Chondrocyte (in vitro differentiated cells): Measurements from ENCODE around the gene KANK4. TPM values are rescaled to one million over a fixed set of nuclear protein-coding genes. Genes with fewer than 3 reads are reported as not detected.

ENCODE experiments used
- DNase-seq: peaks from one replicate; pipeline ENCODE4 v3.0.0; 2021; ENCODE audit warnings: mixed read lengths, low spot score
- H3K27ac Mint-ChIP-seq: one replicate; pipeline ENCODE4 v1.8.0; 2021; ENCODE audit warnings: mild to moderate bottlenecking, moderate library complexity, mixed read lengths; ENCODE audit not compliant: unreplicated experiment
- H3K27me3 Mint-ChIP-seq: 2 replicates; pipeline ENCODE4 v1.8.0; 2021; ENCODE audit warnings: low read depth, mixed read lengths
- H3K36me3 Mint-ChIP-seq: 2 replicates; pipeline ENCODE4 v1.8.0; 2021; ENCODE audit warnings: low read depth, mixed read lengths
- H3K4me1 Mint-ChIP-seq: 2 replicates; pipeline ENCODE4 v1.8.0; 2021; ENCODE audit warnings: low read depth, mild to moderate bottlenecking, mixed read lengths
- H3K4me3 Mint-ChIP-seq: one replicate; pipeline ENCODE4 v1.8.0; 2021; ENCODE audit warnings: mild to moderate bottlenecking, moderate library complexity, mixed read lengths; ENCODE audit not compliant: unreplicated experiment
- H3K9me3 Mint-ChIP-seq: 2 replicates; pipeline ENCODE4 v1.8.0; 2021; ENCODE audit warnings: low read depth, mixed read lengths
- CTCF ChIP-seq: fragments of 200-600 bp; sonication (generic); IDR thresholded peaks from 2 replicates; pipeline ENCODE4 v1.5.0; 2021; ENCODE audit warnings: antibody characterized with exemption, mild to moderate bottlenecking, moderate library complexity
- total RNA-seq: library from RNA; stranded (reverse); gene quantifications from 3 replicates; pipeline ENCODE4 v1.2.1, GENCODE V29; 2021

Gene KANK4
- total RNA-seq, 1 donor from 2014 or later, result 1.4 TPM

- Mint-ChIP-seq H3K27ac (peak overlapping the region; percentile 17), H3K36me3 (no peaks in the 10 kb centered on the region), H3K27me3 (no peaks in the 10 kb centered on the region)
Measured at GRCh38 chr1:62229932-62230331, 89.3 kb downstream of the KANK4 start.

GRCh38 chr1:62229468-62229867 is 89.8 kb downstream of the KANK4 start:
- Mint-ChIP-seq H3K9me3 (no peaks in the 10 kb centered on the region), H3K27ac (peak overlapping the region; percentile 61), H3K4me3 (no peak overlapping the region), H3K27me3 (no peaks in the 10 kb centered on the region), H3K4me1 (peaks cover 29% of the 10 kb centered on the region), H3K36me3 (no peaks in the 10 kb centered on the region)
- DNase-seq, result no peak
- TF ChIP-seq CTCF, result no peak

More at GRCh38 chr1:62229932-62230331, 89.3 kb downstream of the KANK4 start:
- no peak for DNase-seq
- H3K9me3 Mint-ChIP-seq, result no peaks in the 10 kb centered on the region
- no peak for TF ChIP-seq CTCF
- peaks cover 29% of the 10 kb centered on the region for H3K4me1 Mint-ChIP-seq
- H3K4me3 Mint-ChIP-seq, result no peak overlapping the region

- no peaks in the 10 kb centered on the region for H3K36me3 Mint-ChIP-seq
- TF ChIP-seq CTCF, result no peak
- H3K9me3 Mint-ChIP-seq, result no peaks in the 10 kb centered on the region
- no peak overlapping the region for H3K4me3 Mint-ChIP-seq
- H3K27me3 Mint-ChIP-seq, result no peaks in the 10 kb centered on the region
- peaks cover 29% of the 10 kb centered on the region for H3K4me1 Mint-ChIP-seq
- no peak for DNase-seq
- no peak overlapping the region for H3K27ac Mint-ChIP-seq
Measured at GRCh38 chr1:62228883-62229187, 90.4 kb downstream of the KANK4 start.

- no peak for DNase-seq
- Mint-ChIP-seq H3K27me3 (no peaks in the 10 kb centered on the region), H3K4me1 (peaks cover 29% of the 10 kb centered on the region), H3K27ac (peak overlapping the region; percentile 27), H3K9me3 (no peaks in the 10 kb centered on the region), H3K36me3 (no peaks in the 10 kb centered on the region), H3K4me3 (no peak overlapping the region)
- TF ChIP-seq CTCF, result no peak
Measured at GRCh38 chr1:62228136-62228882, 90.9 kb downstream of the KANK4 start.

GRCh38 chr1:62227496-62227895 is 91.7 kb downstream of the KANK4 start:
- Mint-ChIP-seq H3K4me3 (no peak overlapping the region), H3K9me3 (no peaks in the 10 kb centered on the region), H3K27ac (no peak overlapping the region), H3K27me3 (no peaks in the 10 kb centered on the region), H3K4me1 (peaks cover 29% of the 10 kb centered on the region), H3K36me3 (no peaks in the 10 kb centered on the region)
- DNase-seq, result no peak
- TF ChIP-seq CTCF, result no peak
